GM19452 (cell line): Measurements from ENCODE around the gene CKMT2.

Experiments used
- ATAC-seq: cut with Tn5 transposase; IDR thresholded peaks from one replicate; pipeline ENCODE4 v1.9.1; 2021; ENCODE audit not compliant: unreplicated experiment

The CKMT2 gene

DNA sequence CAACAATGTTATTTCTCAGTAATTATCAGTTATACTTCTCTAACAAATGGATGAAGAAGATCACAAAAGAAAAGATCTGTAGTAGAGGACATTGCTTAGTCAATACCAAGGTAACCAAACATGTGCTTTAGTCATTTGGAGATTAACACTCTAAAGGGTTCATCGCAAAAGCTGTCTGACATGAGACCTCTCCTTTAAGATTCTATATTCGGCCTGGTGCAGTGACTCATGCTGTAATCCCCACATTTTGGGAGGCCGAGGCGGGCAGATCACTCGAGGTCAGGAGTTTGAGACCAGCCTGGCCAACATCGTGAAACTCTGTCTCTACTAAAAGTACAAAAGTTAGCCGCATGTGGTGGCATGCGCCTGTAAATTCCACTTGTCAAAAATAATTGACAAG lies 18.3 kb upstream of the CKMT2 start:
- no peak for ATAC-seq

DNA sequence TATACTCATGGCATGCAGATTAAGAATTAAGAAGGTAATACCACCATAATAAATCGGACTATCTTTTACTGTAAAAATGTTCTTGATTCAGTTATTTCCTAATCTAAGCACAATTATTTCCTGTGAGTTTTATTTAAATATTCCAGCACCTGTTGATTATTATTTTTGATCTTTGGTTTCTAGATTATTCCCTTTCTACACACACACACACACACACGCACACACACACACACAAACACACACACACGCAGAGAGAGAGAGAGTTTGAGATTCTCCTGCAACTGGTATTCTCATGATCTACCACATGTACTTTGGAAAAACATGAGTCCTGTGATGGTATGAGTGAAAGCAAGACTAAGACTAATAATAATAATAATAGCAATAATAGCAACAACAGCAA lies 17.0 kb upstream of the CKMT2 start:
- no peak for ATAC-seq

DNA sequence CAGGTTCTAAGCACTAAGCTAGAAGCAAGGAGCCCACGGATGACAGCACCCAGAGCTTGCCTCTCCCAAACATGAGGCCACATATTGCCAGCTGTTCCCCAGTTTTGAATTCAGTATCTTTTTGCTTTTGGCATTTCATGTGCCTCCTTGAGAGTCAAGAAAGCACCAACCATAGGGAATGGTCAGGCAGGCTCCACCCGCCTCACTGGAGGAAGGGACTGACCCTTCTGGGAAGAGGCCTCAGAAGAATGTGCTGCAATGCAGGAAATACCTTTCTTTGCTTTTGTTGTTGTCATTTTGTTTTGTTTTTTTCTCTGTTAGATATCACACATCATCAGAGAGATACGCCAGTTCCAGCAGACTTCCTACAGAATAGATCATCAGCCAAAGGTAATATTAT lies 13.7 kb upstream of the CKMT2 start:
- no peak for ATAC-seq

DNA sequence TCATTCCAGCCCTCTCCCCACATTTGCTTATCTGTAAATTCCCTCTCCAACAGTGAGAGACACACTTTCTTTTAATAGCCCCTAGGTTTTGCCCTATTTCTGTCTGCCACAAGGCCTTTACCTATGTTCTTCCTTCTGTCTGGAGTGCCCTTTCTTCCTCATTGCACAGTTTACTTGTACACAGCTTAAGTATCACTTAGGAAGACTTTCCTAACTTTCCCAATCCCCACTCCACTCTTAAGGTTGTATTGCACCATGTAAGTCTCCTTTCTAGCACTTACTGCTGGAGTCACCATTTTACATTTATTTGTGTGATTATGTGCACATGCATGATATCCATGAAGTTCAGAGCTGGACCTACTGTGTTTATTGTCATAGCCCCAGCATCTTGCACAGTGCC lies 10.8 kb upstream of the CKMT2 start:
- ATAC-seq, result no peak

DNA sequence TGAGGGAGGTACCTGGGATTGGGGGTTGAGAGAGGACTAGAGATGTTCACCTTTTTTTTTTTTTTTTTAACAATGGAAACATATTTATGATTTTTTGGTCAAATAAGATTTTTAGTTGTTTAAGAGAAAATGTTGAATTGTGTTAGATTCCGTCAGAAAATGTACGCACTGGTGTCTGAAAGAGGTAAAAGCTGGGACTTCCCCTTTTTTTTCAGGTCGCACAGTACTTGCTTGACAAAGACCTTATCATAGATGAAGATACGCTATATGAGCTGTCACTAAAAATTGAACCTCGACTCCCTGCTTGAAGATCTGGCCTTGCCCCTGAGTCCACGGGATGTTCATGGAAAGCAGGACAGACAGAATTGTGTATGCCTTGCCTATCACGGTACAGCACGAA lies 7.7 kb upstream of the CKMT2 start:
- no peak for ATAC-seq

DNA sequence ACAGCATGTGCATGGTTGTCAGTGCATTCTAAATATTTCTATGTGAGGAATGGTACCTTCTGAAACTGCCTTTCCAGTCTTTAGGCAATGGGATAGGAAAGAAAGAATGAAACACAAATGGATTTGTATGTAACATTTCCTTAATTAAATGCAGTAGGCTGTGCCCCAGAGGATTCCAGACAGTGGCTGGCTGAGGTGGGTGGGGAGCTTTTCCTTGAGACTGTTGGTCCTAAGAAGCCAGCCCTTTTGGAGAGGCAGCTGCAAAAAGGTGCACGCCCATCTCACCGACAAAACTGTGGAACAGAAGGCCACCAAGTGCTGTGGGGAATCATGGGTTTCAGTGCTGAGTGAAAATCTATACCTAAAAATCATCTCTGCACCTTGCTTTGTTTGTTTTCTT lies 6.8 kb upstream of the CKMT2 start:
- no peak for ATAC-seq

DNA sequence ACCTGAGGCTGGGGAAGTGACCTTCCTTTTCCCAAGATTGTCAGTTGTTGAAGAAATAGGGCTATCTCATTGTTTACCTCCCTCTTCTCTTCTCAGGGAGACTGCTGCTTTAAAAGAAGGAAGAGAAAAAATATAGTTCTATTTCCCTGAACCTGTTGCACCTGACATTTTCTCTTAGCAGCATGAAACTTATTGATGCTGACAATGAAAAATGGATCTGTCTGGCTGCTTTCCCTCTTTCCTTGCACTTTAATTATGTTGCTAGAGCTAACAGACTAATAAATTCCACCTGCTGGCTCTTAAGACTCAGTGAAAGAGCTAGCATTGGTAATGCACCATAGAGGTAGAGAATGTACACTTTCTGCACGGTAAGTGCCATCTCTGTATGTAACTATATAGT lies 6.2 kb upstream of the CKMT2 start:
- ATAC-seq, result no peak

DNA sequence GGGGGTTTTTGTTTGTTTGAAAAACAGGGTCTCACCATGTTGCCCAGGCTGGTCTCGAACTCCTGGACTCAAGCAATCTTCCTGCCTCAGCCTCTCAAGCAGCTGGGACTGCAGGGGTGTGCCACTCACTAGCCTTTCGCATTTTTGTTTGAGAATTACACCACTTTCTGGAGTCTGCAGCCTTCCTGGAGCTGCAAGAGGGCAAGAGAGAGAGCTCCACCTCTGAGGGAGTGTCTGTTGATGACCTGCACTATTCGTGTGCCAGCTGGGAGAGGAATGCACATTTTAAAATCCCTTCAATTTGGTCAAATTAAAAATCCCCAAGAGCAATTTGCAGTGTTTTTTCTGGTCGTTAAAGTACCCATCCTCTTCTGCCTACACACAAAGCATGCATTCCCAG lies 5.0 kb upstream of the CKMT2 start:
- ATAC-seq, result no peak

DNA sequence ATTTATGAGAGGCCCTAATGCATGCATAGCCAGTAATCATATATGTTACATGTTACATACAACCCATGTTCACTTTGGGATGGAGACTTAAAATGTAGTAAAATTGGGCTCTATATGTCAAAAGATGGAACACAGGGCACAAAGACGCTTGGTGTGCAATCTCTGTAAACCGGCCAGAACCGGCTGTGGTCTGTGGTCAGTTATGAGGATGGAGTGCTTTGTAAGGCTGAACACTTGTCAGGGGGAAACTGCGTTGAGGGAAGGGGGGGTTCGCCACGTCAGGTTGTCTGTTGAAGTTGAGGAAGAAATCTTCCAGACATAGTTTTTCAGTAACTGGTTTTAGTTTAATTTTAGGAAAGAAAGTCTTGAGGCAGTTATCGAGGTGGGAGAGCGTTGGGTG lies 2.7 kb upstream of the CKMT2 start:
- ATAC-seq, result no peak

DNA sequence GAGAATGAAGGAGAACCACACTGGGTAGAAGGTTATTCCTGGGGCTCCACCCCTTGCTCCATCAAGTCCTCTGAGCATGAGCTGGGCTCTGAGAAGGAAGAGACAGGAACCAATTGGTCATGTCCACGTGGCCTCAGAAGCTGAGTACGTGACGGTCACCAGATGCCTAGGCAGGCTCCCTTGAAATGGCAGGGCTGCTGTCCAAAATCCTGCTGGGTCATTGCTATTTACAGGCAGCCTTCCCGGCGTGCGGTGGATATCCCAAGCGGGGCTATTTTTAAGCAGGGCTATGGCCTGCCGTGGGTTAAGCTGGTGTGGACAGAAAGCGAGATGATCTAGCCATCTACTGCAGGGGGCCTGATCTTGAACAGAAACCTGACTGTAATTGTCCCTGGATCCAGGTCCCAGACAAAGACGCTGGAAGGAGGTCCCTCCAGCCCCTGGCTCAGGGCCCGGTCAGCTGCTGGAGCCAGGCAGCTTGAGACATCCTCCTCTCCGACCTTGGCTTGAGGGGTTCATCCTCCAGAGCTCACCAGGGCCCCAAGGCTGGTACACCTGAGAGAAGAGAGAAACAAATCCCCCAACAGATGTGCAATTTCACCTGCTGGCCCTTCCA lies 550 bp upstream of the CKMT2 start:
- ATAC-seq, result no peak

DNA sequence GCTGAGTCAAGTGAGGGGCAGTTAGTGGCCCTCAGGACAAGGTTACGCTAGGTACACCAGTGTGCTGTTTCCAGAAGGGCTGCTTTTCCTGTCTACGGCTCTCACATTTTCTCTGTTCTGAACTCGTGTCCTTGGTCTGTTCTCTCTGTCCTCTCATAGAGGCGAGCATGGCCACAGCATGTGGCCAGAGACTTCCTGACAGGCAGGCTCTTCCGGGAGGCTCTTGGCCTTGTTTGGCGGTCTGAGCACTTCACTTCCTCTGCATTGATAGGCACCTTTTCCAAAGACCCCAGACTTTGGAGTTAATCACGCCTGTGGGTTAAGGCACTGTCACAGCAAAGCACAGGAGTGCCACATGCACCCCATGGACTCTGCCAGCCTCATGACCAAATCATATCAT lies 1.2 kb downstream of the CKMT2 start:
- no peak for ATAC-seq

DNA sequence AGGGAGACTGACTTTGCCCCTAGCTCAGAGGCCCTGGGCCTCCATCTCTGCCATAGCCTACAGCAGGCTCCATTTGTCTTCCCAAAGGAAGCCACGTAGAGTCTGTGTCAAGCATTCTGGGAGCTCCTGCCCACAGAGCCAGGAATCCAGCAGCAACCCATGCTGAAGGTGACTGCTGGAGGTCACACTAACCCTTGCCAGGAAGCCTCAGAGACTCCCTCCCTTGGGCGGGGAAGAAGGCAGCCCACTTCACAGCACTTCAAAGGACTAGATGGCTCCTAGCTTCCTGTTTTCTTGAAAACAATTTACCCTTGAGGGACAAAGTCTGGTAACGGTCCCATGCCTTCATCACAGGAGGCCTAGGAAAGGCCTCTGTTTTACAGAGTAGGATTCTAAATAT lies 1.7 kb downstream of the CKMT2 start:
- ATAC-seq, result no peak

DNA sequence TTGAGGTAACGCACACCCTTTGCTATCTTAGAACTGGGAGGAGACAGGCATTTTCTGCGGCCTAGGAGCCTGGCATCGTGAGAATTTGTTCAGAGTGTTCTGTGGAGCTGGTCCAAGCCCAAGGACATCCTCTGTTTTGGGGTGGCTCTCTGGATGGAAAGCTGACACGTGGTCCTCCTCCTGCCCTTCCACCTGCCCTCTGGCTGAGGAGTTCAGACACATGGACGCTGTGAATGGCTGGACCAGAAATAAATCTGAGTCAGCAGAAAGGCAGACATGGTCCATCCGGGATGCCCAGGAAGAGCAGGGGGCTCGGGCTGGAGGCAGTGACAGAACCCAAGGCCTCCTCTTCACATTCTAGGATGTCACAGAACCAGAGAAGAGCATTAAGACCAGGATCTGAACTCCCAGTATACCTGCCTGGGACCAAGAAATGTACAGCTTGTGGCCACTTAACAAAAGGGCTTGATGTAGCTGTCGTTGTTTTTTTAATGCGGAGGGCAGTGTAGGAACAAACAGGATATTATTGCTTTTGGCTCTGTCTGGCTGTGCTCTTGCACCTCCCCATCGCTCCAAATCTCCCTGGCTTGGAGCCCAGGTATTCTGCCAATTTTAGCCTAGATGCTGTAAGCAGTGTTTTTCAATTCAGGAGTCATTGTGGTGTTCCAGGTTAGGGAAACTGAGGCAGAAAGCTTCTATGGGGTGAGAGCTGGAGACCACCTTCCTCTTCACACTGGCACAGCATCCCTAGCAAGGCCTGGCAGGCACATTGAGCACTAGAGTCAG lies 2.4 kb downstream of the CKMT2 start:
- ATAC-seq, result no peak

DNA sequence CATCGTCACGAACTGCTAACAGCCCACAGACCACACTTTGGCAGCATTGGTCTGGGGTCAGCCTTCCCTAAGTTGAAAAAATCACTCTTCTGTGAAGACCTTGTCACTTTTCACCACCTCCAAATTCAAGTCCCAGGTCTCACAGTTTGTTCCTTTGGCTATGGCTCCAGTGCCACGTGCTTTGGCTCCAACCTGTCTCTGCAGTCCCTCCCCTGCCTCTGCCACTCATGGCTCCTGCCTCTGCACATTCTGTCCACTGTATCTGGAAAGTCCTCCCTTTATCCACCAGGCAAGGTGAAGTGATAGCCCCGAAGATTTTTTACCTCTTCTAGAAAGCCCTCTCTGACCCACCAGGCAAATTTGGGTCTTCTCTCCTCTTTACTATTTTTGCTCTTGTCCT lies 5.3 kb downstream of the CKMT2 start:
- ATAC-seq, result no peak

DNA sequence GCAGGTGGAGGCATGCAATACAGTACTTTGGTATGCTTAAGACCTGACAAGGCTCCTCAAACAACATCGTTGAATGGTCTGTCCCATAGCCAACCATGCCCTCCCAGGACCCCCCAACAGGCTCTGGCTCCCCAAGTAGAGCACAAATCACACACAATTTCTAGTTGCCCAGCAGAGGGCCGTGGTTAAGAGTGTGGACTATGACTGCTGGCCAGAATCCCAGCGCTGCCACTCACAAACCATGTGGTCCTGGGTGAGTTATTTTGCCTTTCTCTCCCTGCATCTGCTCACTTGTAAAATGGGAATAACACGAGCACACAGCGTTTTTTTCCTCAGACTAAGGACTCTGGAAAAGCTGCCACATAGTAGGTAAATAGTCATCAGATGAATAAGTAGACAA lies 6.5 kb downstream of the CKMT2 start:
- ATAC-seq, result no peak

DNA sequence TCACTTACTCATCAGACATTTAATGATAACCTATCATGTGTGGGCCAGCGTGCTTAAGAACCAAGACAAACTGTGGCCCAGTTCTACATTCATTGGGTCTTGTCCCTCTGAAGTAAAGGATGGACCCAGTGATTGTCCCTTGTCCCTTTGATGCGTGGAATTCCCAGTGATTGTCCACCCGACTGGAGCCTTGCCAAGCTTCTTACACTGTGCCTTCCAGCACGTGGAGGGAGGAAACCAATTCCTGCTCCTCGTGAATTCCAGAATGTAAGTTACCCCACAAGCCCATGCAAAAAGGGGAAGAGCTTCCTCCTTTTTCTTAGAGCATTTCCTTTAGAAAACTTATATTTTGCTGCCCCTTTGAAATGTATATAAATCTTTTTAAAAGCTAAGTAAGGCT lies 7.9 kb downstream of the CKMT2 start:
- no peak for ATAC-seq

DNA sequence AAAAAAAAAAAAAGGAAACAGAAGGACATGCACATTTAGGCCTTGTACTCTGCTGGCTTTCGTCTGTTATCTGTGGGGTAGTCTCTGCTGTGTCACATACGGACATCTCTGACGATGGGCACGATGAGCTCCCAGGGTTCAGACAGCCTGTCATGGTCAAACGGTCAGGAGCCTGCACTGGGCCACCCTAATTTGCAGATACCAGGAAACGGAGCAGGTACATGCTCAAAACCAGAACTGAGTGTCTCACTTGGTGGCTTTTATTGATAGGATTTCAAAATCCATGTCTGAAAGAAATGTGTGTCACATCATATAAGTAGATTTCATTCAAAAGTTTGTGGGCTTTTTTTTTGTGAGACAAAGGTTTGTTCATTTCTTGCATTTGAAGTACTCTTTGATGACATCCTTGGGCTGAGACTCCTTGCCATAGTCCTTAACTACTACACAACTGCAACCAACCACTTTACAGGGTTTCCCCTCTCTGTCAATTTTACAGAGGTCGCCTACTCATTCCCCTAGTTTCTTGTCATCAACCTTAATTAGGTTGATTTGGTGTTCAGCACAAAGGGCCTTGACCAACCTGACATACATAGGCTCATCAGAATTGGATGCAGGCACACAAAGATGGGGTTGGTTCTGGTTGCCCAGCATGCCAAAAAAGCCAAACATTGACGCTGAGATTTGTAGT lies 9.0 kb downstream of the CKMT2 start:
- no peak for ATAC-seq

DNA sequence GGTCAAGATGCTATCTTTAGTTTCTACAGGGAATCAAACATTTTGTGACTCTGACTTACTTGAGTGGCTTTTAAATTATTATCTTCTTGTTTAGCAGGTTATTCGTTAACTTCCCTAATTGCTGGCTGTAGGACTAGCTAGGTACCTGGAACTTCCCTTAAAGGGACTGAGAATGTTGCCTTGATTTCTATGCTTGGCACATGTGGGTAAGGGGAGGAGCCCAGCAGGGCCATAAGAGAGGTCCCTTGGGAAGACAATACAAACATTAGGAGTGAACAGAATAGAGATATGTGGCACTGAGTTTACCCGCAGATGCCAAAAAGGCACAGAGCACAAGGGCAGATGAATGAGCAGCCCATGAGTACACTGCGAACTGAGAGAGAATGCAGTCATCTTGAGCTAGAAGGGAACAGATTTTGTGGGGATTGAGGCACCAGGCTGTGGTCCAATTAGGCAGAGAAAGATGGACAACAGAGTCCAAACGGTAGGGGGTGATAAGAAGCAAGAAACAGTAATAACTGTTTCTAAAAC lies 9.8 kb downstream of the CKMT2 start:
- ATAC-seq, result no peak

DNA sequence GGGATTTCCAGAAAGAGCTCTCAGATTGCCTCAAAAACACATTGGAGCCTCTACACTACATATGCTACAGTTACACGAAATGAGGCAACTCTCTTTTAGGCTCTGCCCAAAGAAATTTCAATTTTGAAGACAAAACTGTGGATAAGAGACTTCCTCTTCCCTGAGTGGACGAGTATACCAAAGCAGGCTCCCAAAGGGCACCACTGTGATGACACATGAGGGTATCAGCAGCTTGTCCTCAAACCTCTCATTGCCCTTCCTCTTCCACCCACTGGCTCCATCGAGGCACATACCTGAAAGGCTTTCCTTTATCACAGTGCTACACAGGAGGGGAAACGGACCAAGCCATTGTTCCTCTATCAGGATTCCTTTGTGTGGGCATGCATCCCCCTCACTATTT lies 11.3 kb downstream of the CKMT2 start:
- no peak for ATAC-seq

DNA sequence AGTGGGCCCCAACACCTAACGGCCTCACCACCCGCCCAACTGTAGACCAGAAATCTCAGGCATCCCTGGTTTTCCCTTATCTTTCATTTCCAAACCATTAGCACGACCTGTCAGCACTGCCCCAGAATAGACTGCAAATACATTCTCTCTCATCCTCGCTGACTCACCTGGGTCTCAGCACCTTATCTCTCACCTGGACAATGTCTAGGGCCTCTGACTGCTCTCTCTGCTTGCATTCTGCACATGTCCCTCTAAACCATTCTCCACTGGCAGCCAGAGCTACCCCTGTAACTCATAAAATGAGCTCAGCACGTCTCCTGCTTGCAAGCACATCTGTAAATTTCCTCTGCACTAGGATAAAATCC lies 12.7 kb downstream of the CKMT2 start:
- no peak for ATAC-seq

DNA sequence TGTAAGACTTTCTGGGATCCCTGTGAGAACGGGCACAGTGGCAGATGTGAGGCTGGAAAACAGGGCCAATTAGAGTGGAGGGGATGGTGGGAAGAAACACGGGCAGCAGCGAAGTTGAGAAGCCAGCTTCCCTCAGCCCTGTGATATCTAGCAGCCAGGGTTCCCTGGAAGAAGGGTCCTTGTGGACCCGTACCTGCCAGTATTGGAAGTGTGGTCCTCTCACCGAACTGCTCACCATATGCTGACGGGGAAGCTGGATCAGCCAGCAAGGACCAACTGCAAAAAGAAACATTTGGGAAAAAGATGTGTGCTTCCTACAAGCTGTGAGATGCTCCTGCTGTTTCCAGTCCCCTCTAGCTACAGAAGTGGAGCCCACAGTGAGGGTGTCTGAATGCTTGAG lies 13.6 kb downstream of the CKMT2 start:
- ATAC-seq, result no peak

DNA sequence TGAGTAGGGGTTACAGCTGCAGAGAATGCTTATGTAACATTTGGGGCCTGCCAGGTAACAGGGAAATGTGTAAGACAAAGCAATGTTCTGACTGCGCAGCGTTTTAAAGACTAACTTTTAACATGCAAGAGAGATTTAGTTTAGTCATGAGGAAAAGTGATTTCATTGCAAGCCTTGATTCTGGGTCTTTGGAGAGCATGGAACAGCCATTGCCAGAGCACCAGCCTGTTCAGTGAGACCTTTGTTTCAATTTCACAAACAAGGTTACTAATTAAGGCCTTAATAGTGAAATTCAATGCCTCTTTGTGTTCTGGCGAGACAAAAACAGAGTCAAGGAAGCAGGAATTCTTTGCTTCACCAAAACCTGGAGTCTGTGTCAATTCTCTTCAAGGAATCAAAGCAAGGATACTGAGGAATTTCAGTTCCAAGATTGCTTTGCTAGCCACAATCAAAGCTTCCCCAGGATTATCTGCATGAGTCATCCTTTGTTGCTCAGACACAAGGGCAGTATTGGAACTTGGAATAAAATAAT lies 14.4 kb downstream of the CKMT2 start:
- no peak for ATAC-seq
